OCI-LY3 (cell line): ENCODE results near the gene TSPEAR.

Experiments used
- CTCF ChIP-seq: fragments of 200-600, 300-600 bp; sonication (generic); IDR thresholded peaks from 2 replicates; pipeline ENCODE4 v1.5.1; 2014; ENCODE audit warnings: antibody characterized with exemption, low read length, low read depth
- EZH2phosphoT487 ChIP-seq: fragments of 200-600 bp; shearing (Covaris generic); IDR thresholded peaks from 2 replicates; pipeline ENCODE4 v1.6.1; 2018; ENCODE audit warnings: antibody characterized with exemption, mixed run types, low read depth

DNA sequence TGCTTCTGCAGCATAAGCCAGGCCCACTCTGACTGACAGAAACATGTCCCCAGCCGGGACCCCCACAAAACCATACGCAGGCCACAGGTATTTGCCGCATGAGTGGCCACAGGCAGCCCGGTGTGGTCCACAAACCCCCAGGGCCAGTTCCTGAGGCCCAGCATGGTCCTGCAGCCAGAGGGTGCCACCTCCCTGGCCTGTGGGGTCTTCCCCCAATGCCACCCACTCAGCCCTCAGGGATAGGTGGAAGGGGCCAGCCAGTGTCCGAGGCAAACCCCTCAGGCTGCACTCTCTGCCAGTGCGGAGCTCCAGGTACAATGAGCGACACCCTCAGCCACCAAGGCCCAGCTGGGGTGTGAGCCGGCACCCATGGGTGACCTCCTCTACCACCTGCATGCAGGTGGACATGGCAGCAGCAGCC lies 46.8 kb upstream of the TSPEAR start:
- TF ChIP-seq CTCF (no peak), EZH2phosphoT487 (no peak)
